ENCODE results near the gene EBF3. TPM values are rescaled to one million over a fixed set of nuclear protein-coding genes. Genes with fewer than 3 reads are reported as not detected.

EBF3 gene
- total and polyA plus RNA-seq, 9 of the 15 experiments (the other 6 are each of a cell fraction or from before 2014, with no cell fraction given) = not detected

- WGBS (ENCODE audit: insufficient coverage, low coverage, missing lambda C conversion rate) = 0% methylated on average over 11 of the region's 16 CpGs
- CTCF ChIA-PET (ENCODE audit: low intra/inter-chr PET ratio) = no interaction called here
- no peak overlapping the region for H3K27ac ChIP-seq (ENCODE audit: extremely low read depth, low read depth, low read length)
These were observed 42.1 kb downstream of the EBF3 start for GRCh38 chr10:129921801-129922597.

More at GRCh38 chr10:129921801-129922597, 42.1 kb downstream of the EBF3 start:
- FAIRE-seq (no peak), DNase-seq (ENCODE audit: extremely low read depth in 1 of 4, low spot score in 3 of 4) (no peak), ATAC-seq (no peak)
- H2AFZ ChIP-seq (ENCODE audit: low read depth, low read length) = no peak overlapping the region
- POLR2A ChIA-PET = no interaction called here
- H3K36me3 ChIP-seq (ENCODE audit: control insufficient read depth, insufficient read depth, low read length) = no peaks in the 10 kb centered on the region
- TF ChIP-seq, protein P1, sequence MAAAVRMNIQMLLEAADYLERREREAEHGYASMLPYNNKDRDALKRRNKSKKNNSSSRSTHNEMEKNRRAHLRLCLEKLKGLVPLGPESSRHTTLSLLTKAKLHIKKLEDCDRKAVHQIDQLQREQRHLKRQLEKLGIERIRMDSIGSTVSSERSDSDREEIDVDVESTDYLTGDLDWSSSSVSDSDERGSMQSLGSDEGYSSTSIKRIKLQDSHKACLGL (CRISPR knock-in tag; IDR thresholded peaks at IDR 0.05; ENCODE audit: borderline replicate concordance, poor library complexity, severe bottlenecking) = no peak
- TF ChIP-seq TSHZ1 (CRISPR knock-in tag; IDR thresholded peaks at IDR 0.05) (no peak), FOXA1 (IDR thresholded peaks at IDR 0.05; ENCODE audit: borderline replicate concordance) (no peak), ZNF121 (CRISPR knock-in tag; conservative IDR thresholded peaks at IDR 0.05) (no peak), ZNF239 (CRISPR knock-in tag; IDR thresholded peaks at IDR 0.05) (no peak), KDM4B (IDR thresholded peaks at IDR 0.05; ENCODE audit: borderline replicate concordance in 2 of 2, low read depth in 1 of 2) (no peak), KAT2B (IDR thresholded peaks at IDR 0.05; ENCODE audit: low read depth, low read length) (no peak), ELK1 (CRISPR knock-in tag; IDR thresholded peaks at IDR 0.05) (no peak), TSC22D4 (tag; IDR thresholded peaks at IDR 0.05) (no peak), CBX5 (IDR thresholded peaks at IDR 0.05; ENCODE audit: borderline replicate concordance, low read depth) (no peak), ZNF830 (CRISPR knock-in tag; IDR thresholded peaks at IDR 0.05) (no peak), ZNF277 (CRISPR knock-in tag; IDR thresholded peaks at IDR 0.05; ENCODE audit: borderline replicate concordance) (no peak)
- intact Hi-C loops (cut with micrococcal nuclease) (no loop called here), in situ Hi-C loops (cut with MboI) (no loop called here)
- H3K9me3 ChIP-seq (replicated peaks; ENCODE audit: control insufficient read depth, insufficient read depth, low read depth, low read length) = no peaks in the 10 kb centered on the region
- no peaks in the 10 kb centered on the region for H3K4me1 ChIP-seq (replicated peaks in 1 of 2; ENCODE audit: control insufficient read depth in 2 of 2, insufficient read depth in 2 of 2, low read length in 2 of 2)
- no TSS peak for BruUV-seq (replicated peaks)
- no peaks in the 10 kb centered on the region for H3K9me1 ChIP-seq (ENCODE audit: control insufficient read depth, insufficient read depth, low read length)
- no peak overlapping the region for H3K9ac ChIP-seq (ENCODE audit: insufficient read depth in 1 of 2, low read depth in 2 of 2, low read length in 2 of 2)
- no peak overlapping the region for H3K4me2 ChIP-seq (ENCODE audit: insufficient read depth, low read length)
- H3K27me3 ChIP-seq (ENCODE audit: control insufficient read depth in 2 of 2, insufficient read depth in 2 of 2, low read length in 2 of 2) = peaks cover 0 to 30% of the 10 kb centered on the region in 2 experiments; a peak in 2 of 5 replicates
- H3K79me2 ChIP-seq (ENCODE audit: control insufficient read depth, insufficient read depth, low read length) = no peaks in the 10 kb centered on the region
- H3K4me3 ChIP-seq = no peak overlapping the region
- H4K20me1 ChIP-seq (replicated peaks; ENCODE audit: control insufficient read depth, insufficient read depth, low read length) = no peaks in the 10 kb centered on the region
